IMR-90 (cell line): Measurements from ENCODE around the gene LIMCH1. TPM values are rescaled to one million over a fixed set of nuclear protein-coding genes. Genes with fewer than 3 reads are reported as not detected.

ENCODE experiments used
- ATAC-seq: fragments of 200-7000 bp; cut with Tn5 transposase; 2 replicates; pipeline ENCODE4 v1.9.1; 2020; ENCODE audit warnings: low read depth, mild to moderate bottlenecking, moderate library complexity
- BruUV-seq: library from RNA; stranded (reverse); fragments of 400-500 nt; replicated peaks from 2 replicates; lab custom pipeline; 2021; lab: Mats Ljungman, UMichigan
- CTCF ChIA-PET: fragments of 300-600 bp; formaldehyde crosslinking; extraction: SDS; loops from one replicate; lab custom pipeline; 2021; ENCODE audit warnings: antibody characterized with exemption; lab: Yijun Ruan, JAX
- POLR2A ChIA-PET: fragments of 300-600 bp; sonication (Branson Sonifier 250); formaldehyde crosslinking; loops from one replicate; lab custom pipeline; 2022; ENCODE audit warnings: antibody characterized with exemption; ENCODE audit not compliant: unreplicated experiment; lab: Charles Lee
- DNase-seq: peaks from one replicate; pipeline ENCODE4 v3.0.0; 2013
- H2AFZ ChIP-seq: replicated peaks from 2 replicates; pipeline ENCODE3; 2013; ENCODE audit warnings: low read length, mild to moderate bottlenecking; ENCODE audit not compliant: poor library complexity
- H2AK5ac ChIP-seq: 2 replicates; pipeline ENCODE4 v1.6.1; 2013; ENCODE audit warnings: low read depth, low read length, inconsistent platforms
- H2AK9ac ChIP-seq: replicated peaks from 2 replicates; pipeline ENCODE3; 2013; ENCODE audit warnings: mild to moderate bottlenecking, low read depth, low read length, moderate library complexity; ENCODE audit not compliant: poor library complexity
- H2BK120ac ChIP-seq: 2 replicates; pipeline ENCODE4 v1.6.1; 2013; ENCODE audit warnings: low read depth, low read length, inconsistent platforms
- H2BK15ac ChIP-seq: 3 replicates; pipeline ENCODE4 v1.6.1; 2013; ENCODE audit warnings: low read depth, low read length, inconsistent platforms
- H2BK20ac ChIP-seq: 2 replicates; pipeline ENCODE4 v1.6.1; 2013; ENCODE audit warnings: low read depth, mild to moderate bottlenecking, inconsistent platforms, low read length, moderate library complexity
- H2BK5ac ChIP-seq: 2 replicates; pipeline ENCODE4 v1.6.1; 2013; ENCODE audit warnings: mild to moderate bottlenecking, low read depth, low read length, inconsistent platforms; ENCODE audit not compliant: poor library complexity, severe bottlenecking
- H3K14ac ChIP-seq: replicated peaks from 2 replicates; pipeline ENCODE4 v1.6.1; 2013; ENCODE audit warnings: low read depth, low read length, inconsistent platforms
- H3K18ac ChIP-seq: 2 replicates; pipeline ENCODE4 v1.6.1; 2013; ENCODE audit warnings: low read depth, low read length, control low read depth
- H3K23ac ChIP-seq: 2 replicates; pipeline ENCODE4 v1.6.1; 2013; ENCODE audit warnings: low read depth, low read length, inconsistent platforms
- H3K27ac ChIP-seq: 2 replicates; pipeline ENCODE4 v1.5.1; 2013; ENCODE audit warnings: mild to moderate bottlenecking, control low read depth, low read length; ENCODE audit not compliant: insufficient read depth
- H3K27me3 ChIP-seq: 2 replicates; pipeline ENCODE4 v1.6.1; 2013; ENCODE audit warnings: low read length; ENCODE audit not compliant: control insufficient read depth, insufficient read depth
- H3K36me3 ChIP-seq: 2 replicates; pipeline ENCODE4 v1.6.1; 2013; ENCODE audit warnings: low read length, mixed read lengths; ENCODE audit not compliant: control insufficient read depth, insufficient read depth
- H3K4ac ChIP-seq: 2 replicates; pipeline ENCODE4 v1.6.1; 2013; ENCODE audit warnings: low read depth, low read length, inconsistent platforms
- H3K4me1 ChIP-seq: 2 replicates; pipeline ENCODE4 v1.6.1; 2013; ENCODE audit warnings: low read length, mixed read lengths; ENCODE audit not compliant: control insufficient read depth, insufficient read depth
- H3K4me2 ChIP-seq: 2 replicates; pipeline ENCODE4 v1.6.1; 2013; ENCODE audit warnings: low read depth, mild to moderate bottlenecking, control low read depth, low read length, moderate library complexity
- H3K4me3 ChIP-seq: 2 replicates; pipeline ENCODE4 v1.5.1; 2013; ENCODE audit warnings: low read depth, mild to moderate bottlenecking, control low read depth, low read length, moderate library complexity; ENCODE audit not compliant: insufficient read depth
- H3K56ac ChIP-seq: 2 replicates; pipeline ENCODE4 v1.6.1; 2013; ENCODE audit warnings: low read length, inconsistent platforms; ENCODE audit not compliant: insufficient read depth; ENCODE audit errors: extremely low read depth
- H3K79me1 ChIP-seq, 2 experiments: 2 replicates each; pipeline ENCODE4 v1.6.1; 2013; ENCODE audit warnings: low read length in 2 of 2, inconsistent platforms in 1 of 2, low read depth in 1 of 2
- H3K9ac ChIP-seq: 2 replicates; pipeline ENCODE4 v1.6.1; 2013; ENCODE audit warnings: low read depth, low read length, control low read depth
- H3K9me1 ChIP-seq: 2 replicates; pipeline ENCODE4 v1.6.1; 2013; ENCODE audit warnings: low read length, inconsistent platforms; ENCODE audit not compliant: insufficient read depth
- H3K9me3 ChIP-seq: 2 replicates; pipeline ENCODE4 v1.6.1; 2013; ENCODE audit warnings: low read length; ENCODE audit not compliant: control insufficient read depth, insufficient read depth
- H4K20me1 ChIP-seq: 2 replicates; pipeline ENCODE4 v1.6.1; 2013; ENCODE audit warnings: low read length, inconsistent platforms; ENCODE audit not compliant: insufficient read depth
- H4K5ac ChIP-seq: 2 replicates; pipeline ENCODE4 v1.6.1; 2013; ENCODE audit warnings: mild to moderate bottlenecking, low read depth, low read length, control low read depth
- H4K8ac ChIP-seq, 2 experiments: 2 replicates each; pipeline ENCODE4 v1.6.1; 2013; ENCODE audit warnings: low read depth in 2 of 2, low read length in 2 of 2, control low read depth in 1 of 2, inconsistent platforms in 1 of 2
- H4K91ac ChIP-seq: 2 replicates; pipeline ENCODE4 v1.6.1; 2013; ENCODE audit warnings: low read depth, low read length, inconsistent platforms; ENCODE audit not compliant: insufficient read depth
- CEBPB ChIP-seq: IDR thresholded peaks from 2 replicates; pipeline ENCODE4 v1.6.1; 2012; ENCODE audit warnings: low read depth, low read length, improper control_type of control experiment
- CHD1 ChIP-seq: IDR thresholded peaks from 2 replicates; pipeline ENCODE4 v1.6.1; 2012; ENCODE audit warnings: low read depth, low read length, improper control_type of control experiment
- CTCF ChIP-seq: conservative IDR thresholded peaks from 2 replicates; pipeline ENCODE4 v1.5.1; 2012; ENCODE audit warnings: mild to moderate bottlenecking, low read depth, low read length, improper control_type of control experiment
- FOS ChIP-seq: fragments of 150-350 bp; IDR thresholded peaks from 2 replicates; pipeline ENCODE4 v1.6.1; 2016; ENCODE audit warnings: low read depth, low read length
- MAZ ChIP-seq: IDR thresholded peaks from 2 replicates; pipeline ENCODE4 v1.6.1; 2012; ENCODE audit warnings: low read depth, mild to moderate bottlenecking, low read length, improper control_type of control experiment, moderate library complexity, borderline replicate concordance
- MXI1 ChIP-seq: IDR thresholded peaks from 2 replicates; pipeline ENCODE4 v1.6.1; 2012; ENCODE audit warnings: low read depth, mild to moderate bottlenecking, low read length, moderate library complexity, borderline replicate concordance
- WGBS, 2 experiments: methylation state at CpG; one replicate each; pipeline versions ENCODE4 v1.1.5 to v1.1.7; 2013; ENCODE audit warnings: missing lambda C conversion rate in 2 of 2; ENCODE audit not compliant: insufficient read length in 1 of 2; ENCODE audit errors: extremely low coverage in 2 of 2; 5-methylcytosine and 5-hydroxymethylcytosine counted together
- dilution Hi-C: fragments of 300-500 bp; cut with HindIII; formaldehyde crosslinking; loops from one replicate; pipeline ENCODE4 v1.14.3; 2018; ENCODE audit warnings: low sequenced_read_pairs; ENCODE audit not compliant: unreplicated experiment
- in situ Hi-C: fragments of 300-500 bp; cut with MboI; formaldehyde crosslinking; loops from 3 replicates; pipeline ENCODE4 v1.14.3; 2019; ENCODE audit warnings: low sequenced_read_pairs, inconsistent platforms, mixed read lengths
- intact Hi-C: fragments of 100-400 bp; cut with micrococcal nuclease; formaldehyde crosslinking; loops from 2 replicates; pipeline ENCODE4 v1.10.0; 2022
- polyA plus RNA-seq, 3 experiments: library from polyadenylated mRNA; depleted of rRNA; stranded (reverse); fragments of >200 nt; gene quantifications; 2 replicates each; pipeline ENCODE4 v1.2.3, GENCODE V29; 2012; ENCODE audit warnings: low replicate concordance in 1 of 3
- total RNA-seq: library from RNA; depleted of rRNA; stranded (reverse); fragments of >200 nt; gene quantifications from 2 replicates; pipeline ENCODE4 v1.2.3, GENCODE V29; 2012

LIMCH1 gene
- total and polyA plus RNA-seq, 2 of the 4 experiments (the other 2 are of a cell fraction): 0.89 to 2.9 TPM

DNA sequence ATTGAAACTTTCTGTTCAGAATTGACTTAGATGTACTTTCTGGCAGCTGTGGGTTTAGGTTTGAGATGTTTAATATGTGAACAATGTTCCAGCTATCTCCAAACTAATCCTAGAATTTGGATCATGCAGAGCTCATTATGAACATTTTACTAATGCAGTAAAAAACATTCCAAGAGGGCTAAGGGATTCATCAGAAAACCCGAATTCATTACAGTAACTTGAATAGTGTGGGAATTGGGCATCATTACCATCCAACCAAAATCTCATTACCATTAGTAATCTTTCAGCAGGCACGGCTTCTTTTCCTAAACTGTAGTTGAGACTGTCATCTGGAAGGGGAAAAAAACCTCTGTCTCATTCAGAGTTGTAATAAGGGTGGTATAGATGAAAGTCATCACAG lies 91.0 kb downstream of the LIMCH1 start:
- H3K79me1 ChIP-seq: no peaks in the 10 kb centered on the region
- no peak overlapping the region for H3K9ac ChIP-seq
- H3K23ac ChIP-seq: no peak overlapping the region
- no peak overlapping the region for H2BK20ac ChIP-seq
- WGBS, 2 experiments: no CpG with 5 or more reads among the region's 2 CpGs
- no peak overlapping the region for H2AFZ ChIP-seq
- ChIA-PET CTCF (no interaction called here), POLR2A (no interaction called here)
- no peak overlapping the region for H3K18ac ChIP-seq
- no peaks in the 10 kb centered on the region for H3K9me3 ChIP-seq
- H2AK5ac ChIP-seq: no peak overlapping the region
- H4K8ac ChIP-seq: no peak overlapping the region
- no peak overlapping the region for H3K27ac ChIP-seq
- H2BK120ac ChIP-seq: no peak overlapping the region
- dilution Hi-C loops (no loop called here), intact Hi-C loops (no loop called here), in situ Hi-C loops (no loop called here)
- ATAC-seq (no peak), DNase-seq (no peak)
- no peak overlapping the region for H3K14ac ChIP-seq
- TF ChIP-seq MXI1 (no peak), FOS (no peak), CTCF (no peak), CHD1 (no peak), MAZ (no peak), CEBPB (no peak)
- no peak overlapping the region for H3K4me2 ChIP-seq
- H3K4ac ChIP-seq: no peak overlapping the region
- H2AK9ac ChIP-seq: no peak overlapping the region
- H4K20me1 ChIP-seq: no peaks in the 10 kb centered on the region
- no peak overlapping the region for H2BK15ac ChIP-seq
- no peak overlapping the region for H3K56ac ChIP-seq
- H3K36me3 ChIP-seq: no peaks in the 10 kb centered on the region
- BruUV-seq: no TSS peak
- no peaks in the 10 kb centered on the region; the same call in none of the 2 replicates for H3K27me3 ChIP-seq
- 0 out of 2 replicates have a peak, but pooled peaks cover 2% of the 10 kb centered on the region for H3K4me1 ChIP-seq
- H4K5ac ChIP-seq: no peak overlapping the region
- H3K4me3 ChIP-seq: no peak overlapping the region
- no peaks in the 10 kb centered on the region for H3K9me1 ChIP-seq
- H2BK5ac ChIP-seq: no peak overlapping the region
- no peak overlapping the region for H4K91ac ChIP-seq
